ENCODE data around the gene RABGAP1L. TPM values are rescaled to one million over a fixed set of nuclear protein-coding genes. Genes with fewer than 3 reads are reported as not detected.

Gene RABGAP1L
- total and polyA plus RNA-seq, 2 of the 4 experiments (the other 2 are of a cell fraction), result 7.9 to 26.7 TPM

DNA sequence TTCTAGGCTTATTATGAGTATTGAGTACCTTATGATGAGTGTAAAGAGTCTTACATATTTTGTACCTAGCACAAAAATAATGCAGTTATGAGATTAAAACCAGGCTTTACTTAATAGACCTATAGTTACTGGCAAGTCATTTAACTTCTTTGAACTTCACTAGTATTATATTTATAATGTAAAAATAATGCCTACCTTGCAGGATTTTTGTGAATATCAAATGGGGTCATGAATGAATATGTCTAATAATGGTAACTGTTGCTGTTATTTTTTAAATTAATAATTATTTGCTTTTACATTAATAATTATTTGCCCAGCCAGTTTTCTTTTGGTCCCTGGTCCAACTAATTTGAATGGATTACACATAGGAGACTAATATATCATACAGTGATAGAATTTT lies 530.9 kb downstream of the RABGAP1L start:
- H2AK5ac ChIP-seq (ENCODE audit: low read depth, low read length), result no peak overlapping the region
- H3K27me3 ChIP-seq (ENCODE audit: control insufficient read depth, insufficient read depth, low read length), result no peaks in the 10 kb centered on the region
- DNase-seq, result no peak

More for the DNA sequence above, 530.9 kb downstream of the RABGAP1L start:
- no TSS peak for BruUV-seq (replicated peaks)
- no peak overlapping the region for H2BK15ac ChIP-seq (ENCODE audit: low read depth, low read length)
- H3K14ac ChIP-seq (replicated peaks; ENCODE audit: low read depth, low read length), result no peak overlapping the region
- H3K23ac ChIP-seq (ENCODE audit: low read depth, low read length), result no peak overlapping the region
- TF ChIP-seq CEBPB (IDR thresholded peaks at IDR 0.05; ENCODE audit: low read depth, low read length), result no peak
- peak; percentile 24; the same call in 1 of the 2 replicates for TF ChIP-seq MAFK (IDR thresholded peaks at IDR 0.05; ENCODE audit: low read depth, low read length)
- intact Hi-C loops (cut with micrococcal nuclease) (no loop called here), dilution Hi-C loops (cut with HindIII; ENCODE audit: low sequenced_read_pairs, unreplicated experiment) (no loop called here), in situ Hi-C loops (cut with MboI; ENCODE audit: low sequenced_read_pairs) (no loop called here)
- no peak overlapping the region for H3K4me2 ChIP-seq (ENCODE audit: low read depth, low read length)
- H2BK5ac ChIP-seq (ENCODE audit: low read depth, low read length, poor library complexity, severe bottlenecking), result no peak overlapping the region
- H4K5ac ChIP-seq (ENCODE audit: low read depth, low read length), result no peak overlapping the region
- ChIA-PET POLR2A (ENCODE audit: unreplicated experiment) (no interaction called here), CTCF (interaction anchor here (0.7 kb wide), 2 partner anchors 292 to 427 kb away, joined by 3 to 4 read pairs; no protein-coding TSS in a partner anchor)
- no peak overlapping the region for H3K9ac ChIP-seq (ENCODE audit: low read depth, low read length)
- H3K9me3 ChIP-seq (ENCODE audit: control insufficient read depth, insufficient read depth, low read length), result no peaks in the 10 kb centered on the region
- H2BK120ac ChIP-seq (ENCODE audit: low read depth, low read length), result no peak overlapping the region
- H3K56ac ChIP-seq (ENCODE audit: extremely low read depth, insufficient read depth, low read length), result no peak overlapping the region
- H4K20me1 ChIP-seq (ENCODE audit: insufficient read depth, low read length), result no peaks in the 10 kb centered on the region
- H2AK9ac ChIP-seq (replicated peaks; ENCODE audit: low read depth, low read length, poor library complexity), result no peak overlapping the region
- H4K8ac ChIP-seq (ENCODE audit: low read depth in 2 of 2, low read length in 2 of 2), result no peak overlapping the region
- H3K4me3 ChIP-seq (ENCODE audit: insufficient read depth, low read depth, low read length), result no peak overlapping the region
- no peak overlapping the region for H3K4ac ChIP-seq (ENCODE audit: low read depth, low read length)
- H2BK20ac ChIP-seq (ENCODE audit: low read depth, low read length), result no peak overlapping the region
- no peaks in the 10 kb centered on the region for H3K79me1 ChIP-seq (ENCODE audit: low read depth in 1 of 2, low read length in 2 of 2)
- H3K9me1 ChIP-seq (ENCODE audit: insufficient read depth, low read length), result no peaks in the 10 kb centered on the region
- no peaks in the 10 kb centered on the region for H3K4me1 ChIP-seq (ENCODE audit: control insufficient read depth, insufficient read depth, low read length)
- H2AFZ ChIP-seq (replicated peaks; ENCODE audit: low read length, poor library complexity), result no peak overlapping the region
- H3K27ac ChIP-seq (ENCODE audit: insufficient read depth, low read length), result no peak overlapping the region
- no peak overlapping the region for H4K91ac ChIP-seq (ENCODE audit: insufficient read depth, low read depth, low read length)
- no peak for ATAC-seq (ENCODE audit: low read depth)
- no peaks in the 10 kb centered on the region for H3K36me3 ChIP-seq (ENCODE audit: control insufficient read depth, insufficient read depth, low read length)
- no peak overlapping the region for H3K18ac ChIP-seq (ENCODE audit: low read depth, low read length)
